ENCODE measurements around the gene MRGPRD. TPM values are rescaled to one million over a fixed set of nuclear protein-coding genes. Genes with fewer than 3 reads are reported as not detected.

MRGPRD gene
- total RNA-seq, 1 donor from 2014 or later: not detected

GRCh38 chr11:68950270-68950669, 30.5 kb downstream of the MRGPRD start:
- Mint-ChIP-seq H3K4me3 (ENCODE audit: unreplicated experiment) (no peak overlapping the region), H3K36me3 (ENCODE audit: low read depth, unreplicated experiment) (no peaks in the 10 kb centered on the region), H3K27ac (ENCODE audit: unreplicated experiment) (no peak overlapping the region), H3K9me3 (ENCODE audit: unreplicated experiment) (no peaks in the 10 kb centered on the region), H3K27me3 (ENCODE audit: low read depth, unreplicated experiment) (peaks cover 10% of the 10 kb centered on the region), H3K4me1 (ENCODE audit: low read depth, unreplicated experiment) (peaks cover 10% of the 10 kb centered on the region)
- H2AFZ ChIP-seq (ENCODE audit: low read depth, low read length): no peak overlapping the region
- H3K36me3 ChIP-seq (ENCODE audit: insufficient read depth, low read length): no peaks in the 10 kb centered on the region
- H3K9ac ChIP-seq (ENCODE audit: low read length): no peak overlapping the region
- H3K27me3 ChIP-seq (ENCODE audit: insufficient read depth, low read length): no peaks in the 10 kb centered on the region
- peaks cover 10% of the 10 kb centered on the region for H3K4me1 ChIP-seq (ENCODE audit: insufficient read depth, low read length)
- H3K9me3 ChIP-seq (ENCODE audit: insufficient read depth, low read depth, low read length): no peaks in the 10 kb centered on the region
- no peaks in the 10 kb centered on the region for H3K79me2 ChIP-seq (ENCODE audit: insufficient read depth, low read length)
- H3K4me3 ChIP-seq (ENCODE audit: insufficient read depth, low read depth, low read length): no peak overlapping the region
- FAIRE-seq: no peak
- H4K20me1 ChIP-seq (ENCODE audit: insufficient read depth, low read length): no peaks in the 10 kb centered on the region
- no peak overlapping the region for H3K4me2 ChIP-seq (ENCODE audit: low read length)
- no peak for TF ChIP-seq EZH2 (IDR thresholded peaks at IDR 0.05; ENCODE audit: insufficient read depth, low read length)
- peak; percentile 24 for TF ChIP-seq CTCF (IDR thresholded peaks at IDR 0.05; ENCODE audit: insufficient read depth, low read depth, low read length)
- DNase-seq (ENCODE audit: low read depth): no peak
- H3K27ac ChIP-seq (ENCODE audit: low read depth, low read length): no peak overlapping the region

DNA sequence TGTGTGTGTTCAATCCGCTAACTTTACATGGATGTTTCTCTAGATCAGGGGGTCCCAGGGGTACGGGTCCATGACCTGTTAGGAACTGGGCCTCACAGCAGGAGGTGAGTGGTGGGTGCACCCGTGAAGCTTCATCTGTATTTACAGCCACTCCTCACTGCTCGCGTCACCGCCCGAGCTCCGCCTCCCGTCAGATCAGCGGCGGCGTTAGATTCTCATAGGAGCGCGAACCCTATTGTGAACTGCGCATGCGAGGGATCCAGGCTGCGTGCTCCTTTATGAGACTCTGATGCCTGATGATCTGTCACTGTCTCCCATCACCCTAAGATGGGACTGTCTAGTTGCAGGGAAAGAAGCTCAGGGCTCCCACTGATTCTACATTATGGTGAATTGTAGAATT, 31.9 kb downstream of the MRGPRD start:
- Histone ChIP-seq H3K4me2 (ENCODE audit: low read length) (no peak overlapping the region), H3K9me3 (ENCODE audit: insufficient read depth, low read depth, low read length) (no peaks in the 10 kb centered on the region), H3K27ac (ENCODE audit: low read depth, low read length) (no peak overlapping the region), H3K4me3 (ENCODE audit: insufficient read depth, low read depth, low read length) (no peak overlapping the region), H3K79me2 (ENCODE audit: insufficient read depth, low read length) (no peaks in the 10 kb centered on the region), H3K4me1 (ENCODE audit: insufficient read depth, low read length) (peaks cover 7% of the 10 kb centered on the region), H4K20me1 (ENCODE audit: insufficient read depth, low read length) (no peaks in the 10 kb centered on the region), H3K27me3 (ENCODE audit: insufficient read depth, low read length) (no peaks in the 10 kb centered on the region), H3K36me3 (ENCODE audit: insufficient read depth, low read length) (no peaks in the 10 kb centered on the region), H3K9ac (ENCODE audit: low read length) (no peak overlapping the region), H2AFZ (ENCODE audit: low read depth, low read length) (no peak overlapping the region)
- no peaks in the 10 kb centered on the region for H3K36me3 Mint-ChIP-seq (ENCODE audit: low read depth, unreplicated experiment)
- no peak overlapping the region for H3K4me3 Mint-ChIP-seq (ENCODE audit: unreplicated experiment)
- no peak for TF ChIP-seq EZH2 (IDR thresholded peaks at IDR 0.05; ENCODE audit: insufficient read depth, low read length)
- no peak for FAIRE-seq
- H3K27me3 Mint-ChIP-seq (ENCODE audit: low read depth, unreplicated experiment): peaks cover 7% of the 10 kb centered on the region
- no peak for DNase-seq (ENCODE audit: low read depth)
- no peak overlapping the region for H3K27ac Mint-ChIP-seq (ENCODE audit: unreplicated experiment)
- H3K4me1 Mint-ChIP-seq (ENCODE audit: low read depth, unreplicated experiment): peaks cover 10% of the 10 kb centered on the region
- no peaks in the 10 kb centered on the region for H3K9me3 Mint-ChIP-seq (ENCODE audit: unreplicated experiment)

- H3K4me1 ChIP-seq (ENCODE audit: insufficient read depth, low read length): peaks cover 7% of the 10 kb centered on the region
- H3K36me3 ChIP-seq (ENCODE audit: insufficient read depth, low read length): no peaks in the 10 kb centered on the region
- Mint-ChIP-seq H3K36me3 (ENCODE audit: low read depth, unreplicated experiment) (no peaks in the 10 kb centered on the region), H3K27me3 (ENCODE audit: low read depth, unreplicated experiment) (peaks cover 4% of the 10 kb centered on the region), H3K9me3 (ENCODE audit: unreplicated experiment) (no peaks in the 10 kb centered on the region), H3K27ac (ENCODE audit: unreplicated experiment) (no peak overlapping the region), H3K4me3 (ENCODE audit: unreplicated experiment) (no peak overlapping the region), H3K4me1 (ENCODE audit: low read depth, unreplicated experiment) (peaks cover 10% of the 10 kb centered on the region)
- no peaks in the 10 kb centered on the region for H3K27me3 ChIP-seq (ENCODE audit: insufficient read depth, low read length)
- no peaks in the 10 kb centered on the region for H4K20me1 ChIP-seq (ENCODE audit: insufficient read depth, low read length)
- no peak for TF ChIP-seq EZH2 (IDR thresholded peaks at IDR 0.05; ENCODE audit: insufficient read depth, low read length)
- TF ChIP-seq CTCF (IDR thresholded peaks at IDR 0.05; ENCODE audit: insufficient read depth, low read depth, low read length): no peak
- H3K4me3 ChIP-seq (ENCODE audit: insufficient read depth, low read depth, low read length): no peak overlapping the region
- no peak for DNase-seq (ENCODE audit: low read depth)
- H3K4me2 ChIP-seq (ENCODE audit: low read length): no peak overlapping the region
- no peak for FAIRE-seq
- H3K79me2 ChIP-seq (ENCODE audit: insufficient read depth, low read length): no peaks in the 10 kb centered on the region
- no peak overlapping the region for H2AFZ ChIP-seq (ENCODE audit: low read depth, low read length)
- H3K9me3 ChIP-seq (ENCODE audit: insufficient read depth, low read depth, low read length): no peaks in the 10 kb centered on the region
- no peak overlapping the region for H3K9ac ChIP-seq (ENCODE audit: low read length)
- no peak overlapping the region for H3K27ac ChIP-seq (ENCODE audit: low read depth, low read length)
Measured at GRCh38 chr11:68948496-68948895, 32.3 kb downstream of the MRGPRD start.
